ENCODE measurements around the gene VMAC.
A peak's percentile ranks its signal among the peaks of the same experiment; 100 is the strongest.
"Not testable (repeated sequence)": the region's sequence is repeated elsewhere in the genome, so short reads cannot be mapped to it uniquely, and the experiment has no call there.

VMAC gene, protein sequence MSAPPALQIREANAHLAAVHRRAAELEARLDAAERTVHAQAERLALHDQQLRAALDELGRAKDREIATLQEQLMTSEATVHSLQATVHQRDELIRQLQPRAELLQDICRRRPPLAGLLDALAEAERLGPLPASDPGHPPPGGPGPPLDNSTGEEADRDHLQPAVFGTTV

DNA sequence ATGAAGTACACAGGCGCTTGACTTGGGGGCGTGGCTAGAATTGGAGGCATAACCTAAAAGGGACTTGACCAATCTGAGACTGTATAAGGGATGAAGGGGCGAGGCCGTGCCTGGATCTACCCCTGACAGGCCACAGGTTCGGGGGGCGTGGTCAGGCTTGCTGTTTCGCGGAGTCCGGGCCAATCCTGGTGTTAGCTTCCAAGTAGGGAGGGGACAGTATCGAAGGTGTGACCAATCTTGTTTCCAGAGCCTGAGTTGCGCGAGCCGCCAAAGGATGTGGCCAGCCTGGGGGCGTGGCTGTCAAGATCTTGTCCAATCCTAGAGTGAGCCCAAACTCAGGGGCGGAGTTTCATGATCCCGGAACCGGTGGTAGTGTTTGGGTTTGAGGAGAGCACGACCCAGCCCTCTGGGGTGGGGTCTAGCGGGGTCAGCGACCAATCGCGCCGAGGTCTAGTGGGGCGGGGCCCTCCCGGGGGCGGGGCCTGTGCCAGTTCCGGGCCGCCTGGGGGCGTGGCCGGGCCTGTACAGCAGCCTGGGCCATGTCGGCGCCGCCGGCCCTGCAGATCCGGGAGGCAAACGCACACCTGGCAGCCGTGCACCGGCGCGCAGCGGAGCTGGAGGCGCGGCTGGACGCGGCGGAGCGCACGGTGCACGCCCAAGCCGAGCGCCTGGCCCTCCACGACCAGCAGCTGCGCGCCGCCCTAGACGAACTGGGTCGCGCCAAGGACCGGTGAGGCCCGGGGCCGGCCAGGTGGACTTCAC lies at the start of gene VMAC:
Gene VMAC, plus strand, starts transcription at position 521 of the 762 bp plus-strand sequence. Its CDS starts 19 bp downstream, at position 540.
- peak; percentile 100 for DNase-seq

GRCh38 chr19:5855151-5855550 lies 49.5 kb upstream of the VMAC start:
- not testable (repeated sequence) for DNase-seq

GRCh38 chr19:5857203-5858081 lies 47.2 kb upstream of the VMAC start:
- no peak for DNase-seq

DNA sequence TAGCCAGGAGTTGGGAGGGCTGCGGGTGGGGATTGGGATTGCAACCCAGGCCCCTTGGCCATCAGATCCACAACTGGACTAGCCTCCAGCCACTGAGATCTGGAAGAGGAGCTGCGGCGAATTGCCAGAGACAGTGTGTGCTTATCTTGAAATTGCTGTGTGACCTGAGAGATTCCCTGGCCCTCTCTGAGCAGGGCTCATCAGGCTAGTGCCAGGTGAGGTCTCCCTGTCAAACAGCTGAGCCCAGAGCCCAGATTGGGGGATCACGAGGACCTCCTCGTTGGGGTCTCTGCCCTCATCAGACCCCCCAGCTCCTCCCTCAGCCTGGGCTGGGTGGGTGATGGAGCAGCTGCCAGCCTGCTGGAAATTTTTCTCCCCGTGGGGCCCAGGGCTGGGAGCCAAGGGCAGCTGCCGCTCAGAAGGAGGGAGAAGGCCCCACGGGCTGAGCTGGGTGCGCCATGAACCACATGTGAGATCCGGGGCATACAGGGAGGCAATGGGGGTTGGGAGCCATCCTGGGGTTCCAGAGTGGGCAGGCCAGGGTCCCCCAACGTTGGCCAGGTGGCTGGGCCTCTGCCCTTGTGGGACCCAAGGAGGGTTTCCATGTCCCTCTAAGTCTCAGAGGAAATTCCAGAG lies 41.5 kb upstream of the VMAC start:
- DNase-seq = no peak

DNA sequence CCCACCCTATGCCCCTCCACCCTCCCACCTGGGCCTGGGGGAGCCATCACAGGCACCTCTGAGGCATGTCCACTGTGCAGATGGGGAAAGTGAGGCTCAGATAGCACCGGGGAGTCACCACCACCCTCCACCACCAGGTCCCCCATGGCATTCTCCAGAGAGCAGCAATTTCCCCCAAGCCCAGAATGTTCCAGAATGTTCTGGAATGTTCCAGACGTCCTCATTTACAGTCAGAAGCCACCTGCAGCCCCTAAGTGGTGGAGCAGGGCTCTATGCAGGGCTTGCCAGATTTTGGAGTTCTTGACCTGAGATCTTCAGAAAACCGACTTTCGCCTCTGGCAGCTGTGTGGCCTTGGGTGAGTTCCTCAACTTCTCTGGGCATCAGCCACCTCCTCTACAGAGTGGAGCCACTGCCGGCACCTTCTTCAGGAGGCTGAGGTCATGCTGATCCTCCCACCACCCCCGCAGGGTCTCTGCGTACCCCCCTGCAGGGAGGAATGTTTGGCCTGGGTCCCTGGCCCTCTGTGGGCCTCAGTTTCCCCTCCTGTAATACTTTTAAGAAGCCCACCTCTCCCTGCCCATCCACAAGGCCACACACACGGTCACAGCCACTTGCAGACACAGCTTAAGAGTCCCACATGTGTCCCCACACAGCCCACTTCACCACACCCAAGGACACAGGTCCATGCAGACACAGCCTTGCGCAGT lies 40.5 kb upstream of the VMAC start:
- DNase-seq = no peak

DNA sequence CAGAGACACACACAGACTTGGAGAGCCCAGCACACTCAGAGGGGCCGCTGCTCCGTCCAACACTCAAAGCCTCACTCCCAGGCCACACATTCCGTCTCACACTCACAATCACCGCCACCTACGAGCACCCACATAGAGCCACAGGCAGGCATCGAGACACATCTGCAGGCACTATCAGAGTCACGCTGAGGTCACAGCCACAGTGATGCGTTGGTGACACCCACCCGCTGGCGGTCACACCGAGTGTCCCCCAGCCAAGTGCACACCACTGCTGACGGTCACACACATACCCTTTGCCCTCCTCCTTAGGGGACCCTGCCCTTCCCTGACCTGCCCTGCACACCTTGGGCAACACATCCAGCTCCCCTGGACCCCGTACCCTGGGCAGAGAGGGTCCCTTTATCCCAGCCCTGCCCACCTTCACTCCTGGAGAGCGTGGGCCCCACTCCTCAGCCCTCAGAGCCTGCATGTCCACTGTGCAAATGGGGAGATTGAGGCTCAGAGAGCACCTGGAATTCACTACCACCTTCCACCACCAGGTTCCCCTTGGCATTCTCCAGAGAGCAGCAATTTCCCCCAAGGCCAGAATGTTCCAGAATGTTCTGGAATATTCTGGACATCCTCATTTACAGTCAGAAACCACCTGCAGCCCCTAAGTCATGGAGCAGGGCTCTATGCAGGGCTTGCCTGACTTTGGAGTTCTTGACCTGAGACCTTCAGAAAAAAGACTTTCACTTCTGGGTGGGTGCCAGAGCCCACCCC lies 39.8 kb upstream of the VMAC start:
- no peak for DNase-seq

GRCh38 chr19:5865772-5866171 lies 38.9 kb upstream of the VMAC start:
- no peak for DNase-seq

- no peak for DNase-seq
These were observed 37.2 kb upstream of the VMAC start for GRCh38 chr19:5867201-5868136.

- no peak for DNase-seq
These were observed 33.7 kb upstream of the VMAC start for GRCh38 chr19:5870986-5871394.

DNA sequence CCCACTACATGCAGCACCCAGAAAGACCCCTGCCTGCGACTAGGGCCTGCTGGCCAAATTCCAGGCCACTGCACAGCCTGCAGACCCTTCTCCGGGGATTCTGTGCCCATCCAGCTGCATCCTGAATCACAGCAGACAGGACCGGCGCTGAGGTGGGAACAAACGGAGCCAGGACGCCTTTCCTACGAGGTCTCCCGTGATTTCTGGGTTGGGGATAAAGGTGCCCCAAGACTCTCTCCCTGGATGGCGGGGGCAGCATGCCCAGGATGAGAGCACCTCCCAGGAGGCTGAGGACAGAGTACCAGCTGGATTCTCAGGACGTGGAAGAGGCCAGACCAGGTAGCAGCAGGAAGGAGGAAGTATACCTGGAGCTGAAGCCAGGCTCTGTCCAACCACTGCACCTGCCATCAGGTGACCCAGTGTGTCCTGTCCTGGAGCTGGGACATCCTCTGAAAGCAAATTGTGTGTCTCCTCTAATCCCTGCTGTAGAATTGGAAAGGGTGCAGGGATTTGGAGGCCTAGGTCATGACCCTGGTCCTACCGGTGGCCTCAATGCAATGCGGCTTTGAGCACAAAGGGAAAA lies 31.0 kb upstream of the VMAC start:
- no peak for DNase-seq

GRCh38 chr19:5874496-5874895 lies 30.2 kb upstream of the VMAC start:
- not testable (repeated sequence) for DNase-seq

GRCh38 chr19:5877427-5877826 lies 27.2 kb upstream of the VMAC start:
- DNase-seq = no peak

- DNase-seq = no peak
These were observed 26.8 kb upstream of the VMAC start for GRCh38 chr19:5877882-5878281.

GRCh38 chr19:5880196-5880595 lies 24.5 kb upstream of the VMAC start:
- DNase-seq = no peak

DNA sequence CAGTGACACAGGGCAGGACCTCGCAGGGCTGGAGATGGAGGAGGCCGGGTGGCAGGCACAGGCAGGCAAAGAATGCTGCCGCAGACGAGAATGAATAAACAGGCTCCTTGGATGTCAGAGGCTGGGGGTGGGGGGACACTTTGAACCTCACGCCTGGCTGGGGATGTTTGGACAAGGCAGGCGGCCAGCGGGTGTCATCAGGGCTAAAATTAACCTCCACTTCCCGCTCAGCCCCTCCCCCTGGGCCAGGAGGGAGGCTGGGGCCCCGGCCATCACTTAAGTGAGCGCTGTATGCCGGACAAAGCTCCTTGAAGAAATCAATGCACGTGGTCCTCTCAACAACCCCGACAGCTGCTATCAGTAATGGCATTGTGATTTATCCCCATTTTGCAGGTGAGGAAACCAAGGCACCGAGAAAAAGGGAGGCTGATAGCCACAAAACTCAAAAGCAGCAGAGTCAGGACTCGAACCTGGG lies 24.0 kb upstream of the VMAC start:
- DNase-seq = no peak

- DNase-seq = no peak
These were observed 23.0 kb upstream of the VMAC start for GRCh38 chr19:5881543-5882299.

DNA sequence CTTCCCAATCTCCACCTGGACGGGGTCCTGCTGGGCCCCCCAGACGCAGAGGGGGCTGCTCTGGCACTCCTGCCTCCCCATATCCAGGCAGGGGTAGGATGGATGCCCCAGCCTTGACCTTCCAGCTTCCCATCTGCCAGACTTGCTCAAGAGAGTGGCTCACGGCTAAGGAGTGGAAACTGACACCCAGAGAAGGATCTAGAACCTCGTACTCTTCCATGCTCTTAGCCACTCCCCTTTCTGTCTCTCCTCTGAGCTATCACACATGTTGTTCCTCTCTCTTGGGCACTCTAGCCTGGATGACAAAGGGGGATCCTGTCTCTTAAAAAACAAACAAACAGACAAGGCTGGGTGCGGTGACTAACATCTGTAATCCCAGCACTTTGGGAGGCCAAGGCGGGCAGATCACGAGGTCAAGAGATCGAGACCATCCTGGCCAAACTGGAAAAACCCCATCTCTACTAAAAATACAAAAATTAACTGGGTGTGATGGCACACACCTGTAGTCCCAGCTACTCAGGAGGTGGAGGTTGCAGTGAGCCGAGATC lies 22.2 kb upstream of the VMAC start:
- DNase-seq = no peak

DNA sequence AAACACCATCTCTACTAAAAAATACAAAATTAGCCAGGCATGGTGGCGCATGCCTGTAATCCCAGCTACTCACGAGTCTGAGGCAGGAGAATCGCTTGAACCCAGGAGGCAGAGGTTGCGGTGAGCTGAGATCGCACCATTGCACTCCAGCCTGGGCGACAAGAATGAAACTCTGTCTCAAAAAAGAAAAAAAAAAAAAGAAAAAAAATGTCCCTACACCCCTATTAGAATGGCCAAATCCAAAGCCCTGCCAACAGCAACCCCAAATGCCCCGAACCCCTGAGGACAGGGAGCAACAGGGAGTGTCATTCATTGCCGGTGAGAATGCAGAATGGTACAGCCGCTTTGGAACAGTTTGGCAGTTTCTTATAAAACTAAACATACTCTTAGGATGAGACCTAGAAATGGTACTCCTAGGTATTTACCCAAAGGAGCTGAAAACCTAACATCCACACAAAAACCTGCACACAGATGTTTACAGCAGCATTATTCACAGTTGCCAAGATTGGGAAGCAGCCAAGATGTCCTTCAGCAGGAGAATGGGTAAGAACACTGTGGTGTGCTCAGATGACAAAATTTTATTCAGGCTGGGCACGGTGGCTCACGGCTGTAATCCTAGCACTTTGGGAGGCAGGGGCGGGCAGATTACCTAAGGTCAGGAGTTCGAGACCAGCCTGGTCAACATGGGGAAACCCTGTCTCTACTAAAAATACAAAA lies 21.4 kb upstream of the VMAC start:
- not testable (repeated sequence) for DNase-seq
